ENCODE data around the gene MACO1. TPM values are rescaled to one million over a fixed set of nuclear protein-coding genes. Genes with fewer than 3 reads are reported as not detected.
"Not testable (repeated sequence)": the region's sequence is repeated elsewhere in the genome, so short reads cannot be mapped to it uniquely, and the experiment has no call there.

Gene MACO1
- total and polyA plus RNA-seq, 2 of the 13 experiments (the other 11 are each of a cell fraction or from before 2014, with no cell fraction given), result 9.7 to 17.0 TPM

- FAIRE-seq; CTCF ChIA-PET (ENCODE audit: low intra/inter-chr PET ratio, low total read pairs); H3K4me2 ChIP-seq (ENCODE audit: low read depth, low read length); H3K4me3 ChIP-seq (replicated peaks in 1 of 3; ENCODE audit: insufficient read depth in 1 of 3, low read depth in 2 of 3, low read length in 3 of 3); H3K36me3 ChIP-seq (replicated peaks in 1 of 2; ENCODE audit: control insufficient read depth in 1 of 2, insufficient read depth in 2 of 2, low read length in 2 of 2); H4K20me1 ChIP-seq (ENCODE audit: insufficient read depth, low read length); BruUV-seq (replicated peaks); DNase-seq (ENCODE audit: low spot score); H3K79me2 ChIP-seq (ENCODE audit: insufficient read depth, low read length); H3K27me3 ChIP-seq (ENCODE audit: control insufficient read depth in 1 of 2, insufficient read depth in 2 of 2, low read length in 2 of 2); H3K9ac ChIP-seq (ENCODE audit: insufficient read depth, low read depth, low read length); H2AFZ ChIP-seq (ENCODE audit: low read length); H3K27ac ChIP-seq (ENCODE audit: extremely low read length, insufficient read depth, low read length); intact Hi-C loops (cut with micrococcal nuclease; ENCODE audit: unreplicated experiment); ATAC-seq; H3K9me3 ChIP-seq (ENCODE audit: low read length): not testable (repeated sequence)
- POLR2A ChIA-PET, result interaction anchor here (0.9 kb wide), 1 partner anchor 120 kb away, joined by 3 read pairs; the partner anchor contains the start of gene LDLRAP1
- peaks cover 15% of the 10 kb centered on the region for H3K4me1 ChIP-seq (ENCODE audit: insufficient read depth, low read length)
- in situ Hi-C loops (cut with HindIII; ENCODE audit: extremely low pct_ligation_motif_present, low pct_unique_long_range_greater_than_20kb), result loop anchor here (25.0 kb wide), 1 partner anchor 89 kb away; no protein-coding TSS in a partner anchor
- WGBS (ENCODE audit: low lambda C conversion rate), result 67% methylated on average over 6 of the region's 6 CpGs
These were observed 7.5 kb upstream of the MACO1 start for GRCh38 chr1:25423206-25423605.

- Histone ChIP-seq H3K27ac (ENCODE audit: extremely low read length, insufficient read depth, low read length) (no peak overlapping the region), H3K79me2 (ENCODE audit: insufficient read depth, low read length) (no peaks in the 10 kb centered on the region), H2AFZ (ENCODE audit: low read length) (no peak overlapping the region), H3K4me1 (ENCODE audit: insufficient read depth, low read length) (peaks cover 29% of the 10 kb centered on the region), H3K9ac (ENCODE audit: insufficient read depth, low read depth, low read length) (peak overlapping the region; percentile 11; the same call in 1 of the 2 replicates), H3K4me2 (ENCODE audit: low read depth, low read length) (peak overlapping the region; percentile 50), H3K4me3 (replicated peaks in 1 of 3; ENCODE audit: insufficient read depth in 1 of 3, low read depth in 2 of 3, low read length in 3 of 3) (peak overlapping the region in 1 of 3 experiments; percentile 9; a peak in 1 of 6 replicates), H3K36me3 (replicated peaks in 1 of 2; ENCODE audit: control insufficient read depth in 1 of 2, insufficient read depth in 2 of 2, low read length in 2 of 2) (no peaks in the 10 kb centered on the region), H4K20me1 (ENCODE audit: insufficient read depth, low read length) (no peaks in the 10 kb centered on the region), H3K9me3 (ENCODE audit: low read length) (no peaks in the 10 kb centered on the region), H3K27me3 (ENCODE audit: control insufficient read depth in 1 of 2, insufficient read depth in 2 of 2, low read length in 2 of 2) (no peaks in the 10 kb centered on the region; a peak in 1 of 5 replicates)
- no TSS peak for BruUV-seq (replicated peaks)
- peak; percentile 21 for FAIRE-seq
- no peak; the same call in 2 of the 3 replicates for ATAC-seq
- WGBS (ENCODE audit: low lambda C conversion rate), result 38% methylated on average over 14 of the region's 16 CpGs
- intact Hi-C loops (cut with micrococcal nuclease; ENCODE audit: unreplicated experiment), result no loop called here
- peak; percentile 19 for DNase-seq (ENCODE audit: low spot score)
- CTCF ChIA-PET (ENCODE audit: low intra/inter-chr PET ratio, low total read pairs), result no interaction called here
- POLR2A ChIA-PET, result no interaction called here
- in situ Hi-C loops (cut with HindIII; ENCODE audit: extremely low pct_ligation_motif_present, low pct_unique_long_range_greater_than_20kb), result no loop called here
- TF ChIP-seq IRX3 (CRISPR knock-in tag; IDR thresholded peaks at IDR 0.05; ENCODE audit: borderline replicate concordance, low read depth) (no peak), FOSL1 (CRISPR knock-in tag; IDR thresholded peaks at IDR 0.05; ENCODE audit: borderline replicate concordance) (no peak), ADNP (CRISPR knock-in tag; IDR thresholded peaks at IDR 0.05) (peak; percentile 59; the same call in 1 of the 2 replicates), ZFX (CRISPR knock-in tag; IDR thresholded peaks at IDR 0.05; ENCODE audit: low read depth) (0 out of 2 replicates have a peak, but pooled peaks have one; percentile 11), ZFP36 (IDR thresholded peaks at IDR 0.05; ENCODE audit: borderline replicate concordance, low read depth, low read length, partially characterized antibody) (peak; percentile 67), SALL1 (CRISPR knock-in tag; IDR thresholded peaks at IDR 0.05) (peak; percentile 55; the same call in 1 of the 2 replicates), YY1 (IDR thresholded peaks at IDR 0.05; ENCODE audit: insufficient read depth, insufficient replicate concordance, low read depth, low read length) (no peak), RCOR2 (CRISPR knock-in tag; IDR thresholded peaks at IDR 0.05) (peak; percentile 75), CEBPB (IDR thresholded peaks at IDR 0.05; ENCODE audit: borderline replicate concordance, low read depth, low read length) (peak; percentile 38; the same call in 1 of the 2 replicates)
- TF ChIP-seq, protein P1, sequence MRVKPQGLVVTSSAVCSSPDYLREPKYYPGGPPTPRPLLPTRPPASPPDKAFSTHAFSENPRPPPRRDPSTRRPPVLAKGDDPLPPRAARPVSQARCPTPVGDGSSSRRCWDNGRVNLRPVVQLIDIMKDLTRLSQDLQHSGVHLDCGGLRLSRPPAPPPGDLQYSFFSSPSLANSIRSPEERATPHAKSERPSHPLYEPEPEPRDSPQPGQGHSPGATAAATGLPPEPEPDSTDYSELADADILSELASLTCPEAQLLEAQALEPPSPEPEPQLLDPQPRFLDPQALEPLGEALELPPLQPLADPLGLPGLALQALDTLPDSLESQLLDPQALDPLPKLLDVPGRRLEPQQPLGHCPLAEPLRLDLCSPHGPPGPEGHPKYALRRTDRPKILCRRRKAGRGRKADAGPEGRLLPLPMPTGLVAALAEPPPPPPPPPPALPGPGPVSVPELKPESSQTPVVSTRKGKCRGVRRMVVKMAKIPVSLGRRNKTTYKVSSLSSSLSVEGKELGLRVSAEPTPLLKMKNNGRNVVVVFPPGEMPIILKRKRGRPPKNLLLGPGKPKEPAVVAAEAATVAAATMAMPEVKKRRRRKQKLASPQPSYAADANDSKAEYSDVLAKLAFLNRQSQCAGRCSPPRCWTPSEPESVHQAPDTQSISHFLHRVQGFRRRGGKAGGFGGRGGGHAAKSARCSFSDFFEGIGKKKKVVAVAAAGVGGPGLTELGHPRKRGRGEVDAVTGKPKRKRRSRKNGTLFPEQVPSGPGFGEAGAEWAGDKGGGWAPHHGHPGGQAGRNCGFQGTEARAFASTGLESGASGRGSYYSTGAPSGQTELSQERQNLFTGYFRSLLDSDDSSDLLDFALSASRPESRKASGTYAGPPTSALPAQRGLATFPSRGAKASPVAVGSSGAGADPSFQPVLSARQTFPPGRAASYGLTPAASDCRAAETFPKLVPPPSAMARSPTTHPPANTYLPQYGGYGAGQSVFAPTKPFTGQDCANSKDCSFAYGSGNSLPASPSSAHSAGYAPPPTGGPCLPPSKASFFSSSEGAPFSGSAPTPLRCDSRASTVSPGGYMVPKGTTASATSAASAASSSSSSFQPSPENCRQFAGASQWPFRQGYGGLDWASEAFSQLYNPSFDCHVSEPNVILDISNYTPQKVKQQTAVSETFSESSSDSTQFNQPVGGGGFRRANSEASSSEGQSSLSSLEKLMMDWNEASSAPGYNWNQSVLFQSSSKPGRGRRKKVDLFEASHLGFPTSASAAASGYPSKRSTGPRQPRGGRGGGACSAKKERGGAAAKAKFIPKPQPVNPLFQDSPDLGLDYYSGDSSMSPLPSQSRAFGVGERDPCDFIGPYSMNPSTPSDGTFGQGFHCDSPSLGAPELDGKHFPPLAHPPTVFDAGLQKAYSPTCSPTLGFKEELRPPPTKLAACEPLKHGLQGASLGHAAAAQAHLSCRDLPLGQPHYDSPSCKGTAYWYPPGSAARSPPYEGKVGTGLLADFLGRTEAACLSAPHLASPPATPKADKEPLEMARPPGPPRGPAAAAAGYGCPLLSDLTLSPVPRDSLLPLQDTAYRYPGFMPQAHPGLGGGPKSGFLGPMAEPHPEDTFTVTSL (CRISPR knock-in tag; IDR thresholded peaks at IDR 0.05; ENCODE audit: borderline replicate concordance), result 0 out of 2 replicates have a peak, but pooled peaks have one; percentile 35
These were observed 5.3 kb upstream of the MACO1 start for GRCh38 chr1:25425098-25426085.

Data from HepG2 (cell line).